ENCODE measurements around the gene PLCB4. TPM values are rescaled to one million over a fixed set of nuclear protein-coding genes. Genes with fewer than 3 reads are reported as not detected.
A peak's percentile ranks its signal among the peaks of the same experiment; 100 is the strongest.

The PLCB4 gene
- total RNA-seq, 1 experiment from 2014 or later, result 10.1 TPM

GRCh38 chr20:9160757-9161156 lies 91.9 kb downstream of the PLCB4 start:
- Histone ChIP-seq H3K9ac (ENCODE audit: extremely low read depth, insufficient read length, low read length) (no peak overlapping the region), H2BK12ac (ENCODE audit: insufficient read length, low read depth, low read length) (no peak overlapping the region), H3K18ac (ENCODE audit: insufficient read length, low read depth, low read length) (no peak overlapping the region), H2BK20ac (ENCODE audit: low read depth, low read length, poor library complexity, severe bottlenecking) (no peak overlapping the region), H3K79me2 (ENCODE audit: insufficient read depth, low read length) (no peaks in the 10 kb centered on the region), H4K8ac (replicated peaks; ENCODE audit: insufficient read length, low read depth, low read length) (no peak overlapping the region), H2AK5ac (ENCODE audit: insufficient read length, low read length) (no peak overlapping the region), H4K20me1 (ENCODE audit: control insufficient read depth, insufficient read depth, insufficient read length) (no peaks in the 10 kb centered on the region), H4K91ac (ENCODE audit: insufficient read length, low read depth, low read length) (no peak overlapping the region), H2BK120ac (ENCODE audit: low read depth, low read length, poor library complexity, severe bottlenecking) (no peak overlapping the region), H3T11ph (ENCODE audit: low read length) (no peak overlapping the region), H3K4me1 (ENCODE audit: insufficient read depth, low read length) (no peaks in the 10 kb centered on the region; the same call in 1 of the 2 replicates), H3K4me2 (ENCODE audit: insufficient read depth, insufficient read length, low read length) (no peak overlapping the region), H3K9me3 (ENCODE audit: control insufficient read depth, low read depth, low read length) (no peaks in the 10 kb centered on the region), H3K23me2 (ENCODE audit: insufficient read length, low read depth, low read length, poor library complexity, severe bottlenecking) (no peaks in the 10 kb centered on the region), H2BK15ac (ENCODE audit: low read depth, low read length) (no peak overlapping the region), H2AFZ (ENCODE audit: low read length) (no peak overlapping the region), H3K79me1 (ENCODE audit: insufficient read depth, low read depth, low read length, poor library complexity, severe bottlenecking) (no peaks in the 10 kb centered on the region), H3K27me3 (ENCODE audit: insufficient read depth, low read length) (no peaks in the 10 kb centered on the region), H3K14ac (ENCODE audit: insufficient read depth, low read length) (no peak overlapping the region), H3K27ac (ENCODE audit: insufficient read length, low read depth, low read length) (no peak overlapping the region), H3K4ac (ENCODE audit: low read depth, low read length) (no peak overlapping the region), H3K23ac (ENCODE audit: insufficient read length, low read depth, low read length) (no peak overlapping the region), H2BK5ac (ENCODE audit: insufficient read length, low read length) (no peak overlapping the region), H4K5ac (ENCODE audit: insufficient read length, low read depth, low read length) (no peak overlapping the region), H3K56ac (ENCODE audit: insufficient read length, low read depth, low read length) (no peak overlapping the region)
- DNase-seq, result no peak
- H3K9me3 Mint-ChIP-seq, result no peaks in the 10 kb centered on the region
- H3K4me3 Mint-ChIP-seq, result no peak overlapping the region
- no CpG with 5 or more reads among the region's 2 CpGs for WGBS (ENCODE audit: extremely low coverage, insufficient read length, low lambda C conversion rate)
- no peaks in the 10 kb centered on the region; the same call in 1 of the 2 replicates for H3K27me3 Mint-ChIP-seq (ENCODE audit: low read depth)
- H3K4me1 Mint-ChIP-seq, result peaks cover 17 to 21% of the 10 kb centered on the region in 2 experiments
- TF ChIP-seq CTCF (conservative IDR thresholded peaks at IDR 0.05), result no peak
- H3K27ac Mint-ChIP-seq, result peak overlapping the region in 1 of 3 experiments; percentile 49; a peak in 3 of 7 replicates
- no peaks in the 10 kb centered on the region for H3K36me3 Mint-ChIP-seq (ENCODE audit: insufficient read depth in 1 of 3, low read depth in 3 of 3)
